Ishikawa (cell line): ENCODE data around the gene ZW10.

Experiments used
- CEBPB ChIP-seq: IDR thresholded peaks from 2 replicates; pipeline ENCODE4 v1.6.1; 2012
- CREB1 ChIP-seq: IDR thresholded peaks from 2 replicates; pipeline ENCODE4 v1.6.1; 2012; ENCODE audit warnings: low read depth
- EGR1 ChIP-seq: IDR thresholded peaks from 2 replicates; pipeline ENCODE4 v1.6.1; 2012
- EP300 ChIP-seq: IDR thresholded peaks from 2 replicates; pipeline ENCODE4 v1.6.1; 2012; ENCODE audit warnings: borderline replicate concordance
- FOXM1 ChIP-seq: IDR thresholded peaks from 2 replicates; pipeline ENCODE4 v1.6.1; 2012; ENCODE audit warnings: low read depth, borderline replicate concordance
- MAX ChIP-seq: IDR thresholded peaks from 2 replicates; pipeline ENCODE4 v1.6.1; 2012
- NFIC ChIP-seq: IDR thresholded peaks from 2 replicates; pipeline ENCODE4 v1.6.1; 2012
- RAD21 ChIP-seq: IDR thresholded peaks from 2 replicates; pipeline ENCODE4 v1.6.1; 2012; ENCODE audit warnings: low read depth
- TAF1 ChIP-seq: IDR thresholded peaks from 2 replicates; pipeline ENCODE4 v1.6.1; 2012; ENCODE audit warnings: low read depth, mild to moderate bottlenecking
- TCF12 ChIP-seq: IDR thresholded peaks from 2 replicates; pipeline ENCODE4 v1.6.1; 2012; ENCODE audit warnings: low read depth
- TEAD4 ChIP-seq: IDR thresholded peaks from 2 replicates; pipeline ENCODE4 v1.6.1; 2012
- USF1 ChIP-seq: IDR thresholded peaks from 2 replicates; pipeline ENCODE4 v1.6.1; 2012
- YY1 ChIP-seq: IDR thresholded peaks from 2 replicates; pipeline ENCODE4 v1.6.1; 2012; ENCODE audit warnings: low read depth
- ZBTB7A ChIP-seq: IDR thresholded peaks from 2 replicates; pipeline ENCODE4 v1.6.1; 2012; ENCODE audit warnings: low read depth
- TF ChIP-seq, protein P1 (sequence below): IDR thresholded peaks from 2 replicates; pipeline ENCODE4 v1.6.1; 2012; ENCODE audit warnings: low read depth, mild to moderate bottlenecking

The ZW10 gene

DNA sequence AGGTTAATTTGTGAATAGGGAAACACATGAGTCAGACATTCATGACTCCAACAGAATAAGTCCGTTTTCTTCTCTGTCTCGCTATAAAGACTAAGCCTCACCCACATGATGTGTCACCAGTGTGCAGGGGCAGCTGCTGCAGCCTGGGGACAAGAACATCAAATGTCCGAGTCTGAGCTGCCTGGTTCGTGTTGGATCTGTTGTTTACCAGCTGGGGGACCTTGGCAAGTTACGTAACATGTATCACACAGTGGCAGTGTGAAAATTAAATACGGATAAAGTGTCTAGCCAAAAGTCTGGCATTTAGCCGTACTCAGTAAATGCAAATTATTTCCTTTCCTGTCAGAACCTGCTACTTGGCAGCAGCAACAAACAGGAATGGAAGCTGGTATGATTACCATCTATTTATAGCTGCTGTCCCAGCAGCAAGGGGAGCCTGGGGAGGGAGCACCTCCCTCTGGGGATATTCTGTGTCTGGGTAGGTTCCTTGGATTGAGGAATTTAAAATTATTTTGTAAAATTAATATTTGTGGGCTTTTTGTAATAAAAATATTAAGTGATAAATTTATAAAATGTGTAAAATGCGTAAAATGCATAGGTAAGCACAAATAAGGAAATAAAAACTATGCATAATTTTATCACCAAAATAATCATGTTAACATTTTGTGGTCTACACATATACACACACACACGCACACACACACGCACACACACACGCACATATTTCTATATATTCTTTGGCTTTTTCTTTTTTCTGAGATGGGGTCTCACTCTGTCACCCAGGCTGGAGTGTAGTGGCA lies 4.8 kb upstream of the ZW10 start:
- TF ChIP-seq TCF12 (no peak), FOXM1 (no peak), CEBPB (no peak), TAF1 (no peak), MAX (no peak), USF1 (no peak), CREB1 (no peak), YY1 (no peak), EGR1 (no peak)

DNA sequence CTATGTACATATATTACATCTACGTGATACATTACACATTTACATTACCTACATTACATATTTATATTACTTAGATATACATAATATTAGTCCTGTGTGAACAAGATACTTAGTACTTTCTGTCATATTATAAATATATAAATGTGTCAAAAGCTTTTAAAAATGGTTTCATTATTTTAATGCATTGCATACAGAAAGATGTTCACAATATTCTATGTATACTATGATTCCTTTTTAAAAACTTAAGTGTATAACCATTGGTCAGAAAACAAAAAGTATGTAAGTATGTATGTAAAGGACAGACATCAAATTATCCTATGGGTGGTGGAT lies 647 bp upstream of the ZW10 start:
- TF ChIP-seq CEBPB (no peak), YY1 (no peak), EGR1 (no peak), EP300 (no peak), NFIC (no peak), TCF12 (no peak), MAX (no peak), TAF1 (no peak), ZBTB7A (no peak), RAD21 (no peak), FOXM1 (no peak), USF1 (no peak), TEAD4 (no peak), CREB1 (no peak)
- TF ChIP-seq, protein P1, sequence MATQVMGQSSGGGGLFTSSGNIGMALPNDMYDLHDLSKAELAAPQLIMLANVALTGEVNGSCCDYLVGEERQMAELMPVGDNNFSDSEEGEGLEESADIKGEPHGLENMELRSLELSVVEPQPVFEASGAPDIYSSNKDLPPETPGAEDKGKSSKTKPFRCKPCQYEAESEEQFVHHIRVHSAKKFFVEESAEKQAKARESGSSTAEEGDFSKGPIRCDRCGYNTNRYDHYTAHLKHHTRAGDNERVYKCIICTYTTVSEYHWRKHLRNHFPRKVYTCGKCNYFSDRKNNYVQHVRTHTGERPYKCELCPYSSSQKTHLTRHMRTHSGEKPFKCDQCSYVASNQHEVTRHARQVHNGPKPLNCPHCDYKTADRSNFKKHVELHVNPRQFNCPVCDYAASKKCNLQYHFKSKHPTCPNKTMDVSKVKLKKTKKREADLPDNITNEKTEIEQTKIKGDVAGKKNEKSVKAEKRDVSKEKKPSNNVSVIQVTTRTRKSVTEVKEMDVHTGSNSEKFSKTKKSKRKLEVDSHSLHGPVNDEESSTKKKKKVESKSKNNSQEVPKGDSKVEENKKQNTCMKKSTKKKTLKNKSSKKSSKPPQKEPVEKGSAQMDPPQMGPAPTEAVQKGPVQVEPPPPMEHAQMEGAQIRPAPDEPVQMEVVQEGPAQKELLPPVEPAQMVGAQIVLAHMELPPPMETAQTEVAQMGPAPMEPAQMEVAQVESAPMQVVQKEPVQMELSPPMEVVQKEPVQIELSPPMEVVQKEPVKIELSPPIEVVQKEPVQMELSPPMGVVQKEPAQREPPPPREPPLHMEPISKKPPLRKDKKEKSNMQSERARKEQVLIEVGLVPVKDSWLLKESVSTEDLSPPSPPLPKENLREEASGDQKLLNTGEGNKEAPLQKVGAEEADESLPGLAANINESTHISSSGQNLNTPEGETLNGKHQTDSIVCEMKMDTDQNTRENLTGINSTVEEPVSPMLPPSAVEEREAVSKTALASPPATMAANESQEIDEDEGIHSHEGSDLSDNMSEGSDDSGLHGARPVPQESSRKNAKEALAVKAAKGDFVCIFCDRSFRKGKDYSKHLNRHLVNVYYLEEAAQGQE = no peak

DNA sequence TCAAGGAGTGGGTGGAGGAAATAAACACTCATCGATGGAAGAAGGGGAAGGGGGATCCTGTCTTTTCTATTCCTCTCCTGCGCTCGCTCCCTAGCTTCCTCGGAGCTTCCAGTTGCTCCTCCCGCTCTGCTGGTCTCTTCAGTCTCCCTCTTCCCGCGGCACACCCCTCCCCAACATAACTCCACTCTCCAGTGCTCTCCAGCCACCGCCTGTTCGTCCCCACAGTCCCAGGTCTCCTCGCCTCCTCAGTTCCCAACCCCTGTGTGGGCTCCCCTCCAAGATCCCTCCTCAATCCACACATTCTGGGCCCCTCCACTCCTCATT lies 438 bp downstream of the ZW10 start:
- TF ChIP-seq TCF12 (no peak), TAF1 (no peak), CREB1 (no peak), TEAD4 (no peak), MAX (no peak)

DNA sequence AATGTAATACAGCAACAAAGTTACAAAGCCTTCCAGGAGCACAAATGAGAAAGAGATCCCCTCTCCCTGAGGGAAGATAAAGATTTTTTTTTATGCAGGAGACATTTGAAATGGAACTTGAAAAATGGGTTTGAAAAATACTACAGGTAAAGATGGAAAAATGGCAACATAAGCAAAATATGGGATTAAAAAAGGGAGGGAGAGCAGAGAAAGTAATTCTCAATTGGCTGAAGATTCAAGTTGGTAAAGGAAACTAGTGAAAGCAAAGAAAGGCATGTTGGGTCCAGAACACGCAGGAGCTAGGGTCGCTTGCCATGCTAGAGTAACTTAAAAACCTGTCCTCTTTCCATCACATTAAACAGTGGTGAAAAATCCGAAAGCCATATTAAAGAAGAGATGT lies 1.5 kb downstream of the ZW10 start:
- TF ChIP-seq FOXM1 (no peak), TEAD4 (no peak), EGR1 (no peak), YY1 (no peak), CREB1 (no peak)

DNA sequence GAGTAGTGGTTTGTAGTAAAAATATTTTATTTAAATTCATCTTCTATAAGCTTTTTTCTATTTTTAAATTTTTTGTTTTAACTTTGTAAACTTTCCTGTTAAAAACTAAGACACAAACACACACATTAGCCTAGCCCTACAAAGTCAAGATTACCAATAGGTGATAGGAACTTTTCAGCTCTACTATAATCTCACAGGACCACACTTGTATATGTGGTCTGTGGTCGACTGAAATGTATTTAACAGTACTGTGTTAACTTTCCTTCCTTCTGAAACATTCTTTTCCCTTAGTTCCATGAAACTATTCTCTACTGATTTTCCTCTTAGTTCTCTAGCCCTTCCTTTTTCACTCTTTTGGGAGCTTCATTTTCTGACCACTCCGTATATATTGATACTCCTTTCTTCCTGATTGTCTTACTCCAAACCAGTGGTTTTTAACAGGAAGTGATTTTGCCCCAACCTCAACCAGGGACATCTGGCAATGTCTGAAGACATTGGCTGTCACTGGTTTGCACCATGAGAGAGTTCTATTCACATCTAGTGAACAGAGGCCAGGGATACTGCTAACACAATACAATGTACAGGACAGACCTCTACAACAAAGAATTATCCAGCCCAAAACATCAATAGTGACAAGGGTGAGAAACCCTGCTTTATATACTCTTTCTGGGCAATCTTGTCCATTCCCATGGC lies 8.8 kb downstream of the ZW10 start:
- no peak for TF ChIP-seq CREB1
- TF ChIP-seq RAD21 = no peak
- TF ChIP-seq TAF1 = no peak
- no peak for TF ChIP-seq CEBPB
- TF ChIP-seq TEAD4 = no peak
- TF ChIP-seq MAX = no peak
- no peak for TF ChIP-seq EGR1
- TF ChIP-seq FOXM1 = no peak
- TF ChIP-seq USF1 = no peak
- TF ChIP-seq TCF12 = no peak
- no peak for TF ChIP-seq EP300
- TF ChIP-seq, protein P1 = no peak
- TF ChIP-seq ZBTB7A = no peak
- no peak for TF ChIP-seq NFIC
- no peak for TF ChIP-seq YY1
